Glomerular visceral epithelial cell (primary cell): ENCODE results near the gene FOCAD.

Experiments used
- DNase-seq: peaks from one replicate; pipeline ENCODE4 v3.0.0-alpha.2; 2016; ENCODE audit errors: extremely low spot score

The FOCAD gene

GRCh38 chr9:21015129-21015815, 331.2 kb downstream of the FOCAD start:
- DNase-seq, result no peak

GRCh38 chr9:21015995-21016394, 331.9 kb downstream of the FOCAD start:
- no peak for DNase-seq

GRCh38 chr9:21016701-21017491, 332.8 kb downstream of the FOCAD start:
- DNase-seq, result peak; percentile 24

- DNase-seq, result no peak
Measured at GRCh38 chr9:21018177-21018576, 334.1 kb downstream of the FOCAD start.

GRCh38 chr9:21023861-21024260, 339.8 kb downstream of the FOCAD start:
- no peak for DNase-seq

GRCh38 chr9:21027295-21027694, 343.2 kb downstream of the FOCAD start:
- peak; percentile 18 for DNase-seq

DNA sequence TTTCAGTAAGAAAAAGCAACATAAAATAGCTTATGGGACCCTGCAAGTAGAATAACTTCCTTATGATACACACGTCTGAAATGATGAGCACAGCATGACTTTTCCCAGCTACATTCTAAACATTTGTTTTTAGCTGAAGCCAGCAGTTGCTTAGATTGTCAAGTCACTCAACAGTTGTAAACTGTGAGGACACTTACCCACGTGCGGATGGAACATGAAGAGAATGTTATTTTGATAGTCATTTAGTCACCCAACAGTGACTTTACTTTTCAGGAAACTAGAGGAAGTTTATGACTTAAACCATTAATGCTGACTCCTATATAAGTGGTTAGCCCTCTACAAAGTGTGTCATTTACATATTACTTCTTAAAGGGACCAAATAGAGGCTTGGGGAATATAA, 344.4 kb downstream of the FOCAD start:
- no peak for DNase-seq

DNA sequence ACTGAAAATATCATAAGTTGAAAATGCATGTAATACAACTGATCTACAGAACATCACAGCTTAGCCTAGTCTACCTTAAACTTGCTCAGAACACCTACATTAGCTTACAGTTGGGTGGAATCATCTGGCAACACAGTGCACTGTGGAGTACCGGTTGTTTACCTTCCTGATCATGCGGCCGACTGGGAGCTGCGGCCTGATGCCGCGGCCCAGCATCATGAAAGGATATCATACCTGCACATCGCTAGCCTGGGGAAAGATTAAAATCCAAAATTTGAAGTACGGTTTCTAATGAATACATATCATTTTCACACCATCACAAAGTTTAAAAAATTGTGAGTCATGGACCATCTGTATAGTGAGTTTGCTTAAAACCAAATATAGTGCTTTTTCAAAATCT, 345.6 kb downstream of the FOCAD start:
- no peak for DNase-seq

- DNase-seq, result peak; percentile 46
Measured at GRCh38 chr9:21030389-21031035, 346.5 kb downstream of the FOCAD start.

GRCh38 chr9:21031091-21031807, 347.2 kb downstream of the FOCAD start, which contains the start of gene HACD4:
Gene HACD4, minus strand, starts transcription at chr9:21031640. Its CDS starts 50 bp downstream, at chr9:21031590.
- DNase-seq, result peak; percentile 63

- no peak for DNase-seq
Measured at GRCh38 chr9:21031808-21032183, 347.7 kb downstream of the FOCAD start.

- no peak for DNase-seq
Measured at GRCh38 chr9:21037278-21037677, 353.2 kb downstream of the FOCAD start.

DNA sequence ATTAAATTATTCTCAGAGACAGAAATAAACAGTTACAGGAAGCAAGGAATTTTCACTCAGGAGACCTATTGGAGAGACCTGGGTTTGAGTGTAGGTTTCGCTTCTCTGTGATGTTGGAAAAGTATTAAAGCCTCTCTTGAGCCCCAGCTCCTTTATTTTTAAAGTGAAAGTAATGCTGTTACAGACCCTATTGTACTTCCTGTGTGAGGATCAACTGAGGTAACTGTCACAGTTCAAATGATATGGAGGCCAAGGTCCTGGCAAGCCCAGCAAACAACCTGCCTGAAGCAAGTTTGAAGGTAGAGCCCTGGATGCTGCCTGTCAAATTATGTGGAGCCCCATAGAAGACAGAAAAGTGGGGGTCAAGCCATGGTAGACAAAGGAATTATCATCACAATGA, 355.2 kb downstream of the FOCAD start:
- DNase-seq, result no peak

GRCh38 chr9:21042466-21042865, 358.4 kb downstream of the FOCAD start:
- no peak for DNase-seq

- no peak for DNase-seq
Measured at GRCh38 chr9:21043841-21044240, 359.8 kb downstream of the FOCAD start.
